GM23248 (cell line): ENCODE results near the gene TTC17.

ENCODE experiments used
- EZH2 ChIP-seq: fragments of 200-600 bp; sonication (generic); IDR thresholded peaks from 2 replicates; pipeline ENCODE4 v1.6.1; 2018; ENCODE audit warnings: antibody characterized with exemption, mild to moderate bottlenecking; ENCODE audit not compliant: insufficient read depth, poor library complexity, severe bottlenecking
- EZH2phosphoT487 ChIP-seq: fragments of 200-600 bp; sonication (generic); IDR thresholded peaks from 2 replicates; pipeline ENCODE4 v1.6.1; 2018; ENCODE audit warnings: antibody characterized with exemption, moderate library complexity, mild to moderate bottlenecking, low read depth; ENCODE audit not compliant: insufficient read depth

DNA sequence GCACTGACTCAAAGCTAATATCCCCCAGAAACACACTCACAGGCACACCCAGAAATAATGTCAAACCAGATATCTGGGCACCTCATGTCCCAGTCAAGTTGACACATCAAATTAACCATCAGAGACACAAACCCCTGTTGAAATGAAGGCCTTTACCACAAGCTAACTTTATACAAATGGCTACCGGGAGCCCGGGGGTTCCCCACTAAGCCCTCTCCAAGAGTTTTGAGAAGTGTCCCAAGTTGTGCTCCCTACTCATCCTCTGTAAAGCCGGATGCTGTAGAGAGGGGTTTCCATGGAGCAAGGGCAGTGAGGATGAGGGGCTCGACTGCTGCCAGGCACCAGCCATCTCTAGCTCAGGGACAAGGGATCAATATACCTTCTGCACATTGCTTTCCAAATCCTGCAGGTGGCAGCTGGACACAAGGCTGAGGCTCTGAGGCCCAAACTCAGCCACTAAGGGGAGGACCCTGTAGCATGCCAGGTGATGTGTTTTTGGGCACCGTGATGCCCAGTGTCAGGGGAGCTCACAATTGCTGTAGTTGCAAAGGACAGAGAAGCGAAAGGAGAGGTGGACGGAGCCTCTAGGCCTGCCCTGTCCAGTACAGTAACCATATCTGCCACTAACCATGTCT, 145.7 kb downstream of the TTC17 start:
- TF ChIP-seq EZH2 (no peak), EZH2phosphoT487 (no peak)
